PC-3 (cell line): ENCODE measurements around the gene RAD23B. TPM values are rescaled to one million over a fixed set of nuclear protein-coding genes. Genes with fewer than 3 reads are reported as not detected.
A peak's percentile ranks its signal among the peaks of the same experiment; 100 is the strongest.

Experiments
- ATAC-seq: fragments of 200-7000 bp; cut with Tn5 transposase; 2 replicates; pipeline ENCODE4 v1.9.1; 2020; ENCODE audit warnings: mild to moderate bottlenecking, moderate library complexity
- BruUV-seq: library from RNA; stranded (reverse); fragments of 400-500 nt; replicated peaks from 2 replicates; lab custom pipeline; 2021; lab: Mats Ljungman, UMichigan
- CTCF ChIA-PET: fragments of 300-600 bp; sonication (Branson Sonifier 250); formaldehyde crosslinking; loops from one replicate; lab custom pipeline; 2022; ENCODE audit warnings: antibody characterized with exemption; lab: Charles Lee
- POLR2A ChIA-PET: fragments of 300-600 bp; sonication (Branson Sonifier 250); formaldehyde crosslinking; loops from one replicate; lab custom pipeline; 2022; ENCODE audit warnings: antibody characterized with exemption; ENCODE audit not compliant: unreplicated experiment; lab: Charles Lee
- DNase-seq: peaks from one replicate; pipeline ENCODE4 v3.0.0-alpha.2; 2015
- H2AFZ ChIP-seq: fragments of 300-600 bp; sonication (generic); 2 replicates; pipeline ENCODE4 v1.6.0; 2016; ENCODE audit warnings: antibody characterized with exemption, low read length
- H3F3A ChIP-seq: fragments of 300-600 bp; sonication (generic); one replicate; pipeline ENCODE4 v1.6.0; 2017; ENCODE audit warnings: antibody characterized with exemption, low read length, control low read depth, mild to moderate bottlenecking; ENCODE audit not compliant: unreplicated experiment
- H3K27ac ChIP-seq: fragments of 300-600 bp; sonication (generic); 2 replicates; pipeline ENCODE4 v1.5.1; 2016; ENCODE audit warnings: mild to moderate bottlenecking, low read length
- H3K27me3 ChIP-seq: fragments of 300-600 bp; sonication (generic); 2 replicates; pipeline ENCODE4 v1.6.1; 2016; ENCODE audit warnings: low read length, mixed read lengths
- H3K36me3 ChIP-seq: fragments of 300-600 bp; sonication (generic); 2 replicates; pipeline ENCODE4 v1.6.1; 2016; ENCODE audit warnings: low read depth, mixed run types, low read length, mixed read lengths
- H3K4me1 ChIP-seq: fragments of 300-600 bp; sonication (generic); 2 replicates; pipeline ENCODE4 v1.5.1; 2016; ENCODE audit warnings: low read length; ENCODE audit not compliant: insufficient read depth
- H3K4me2 ChIP-seq: fragments of 300-600 bp; sonication (generic); 2 replicates; pipeline ENCODE4 v1.6.0; 2016; ENCODE audit warnings: low read length
- H3K4me3 ChIP-seq: fragments of 300-600 bp; sonication (generic); 2 replicates; pipeline ENCODE4 v1.5.1; 2016; ENCODE audit warnings: mild to moderate bottlenecking, low read length, mixed read lengths
- H3K79me2 ChIP-seq: fragments of 300-600 bp; sonication (generic); 2 replicates; pipeline ENCODE4 v1.6.1; 2017; ENCODE audit warnings: low read length, mixed read lengths
- H3K9ac ChIP-seq: fragments of 300-600 bp; sonication (generic); 2 replicates; pipeline ENCODE4 v1.6.0; 2016; ENCODE audit warnings: mild to moderate bottlenecking, low read length
- H3K9me2 ChIP-seq: fragments of 300-600 bp; sonication (generic); replicated peaks from 2 replicates; pipeline ENCODE4 v1.6.1; 2016; ENCODE audit warnings: mixed run types, low read length, mixed read lengths
- H3K9me3 ChIP-seq: fragments of 300-600 bp; sonication (generic); 2 replicates; pipeline ENCODE4 v1.6.1; 2016; ENCODE audit warnings: low read length, mixed read lengths
- H4K20me1 ChIP-seq: fragments of 300-600 bp; sonication (generic); 2 replicates; pipeline ENCODE4 v1.6.1; 2016; ENCODE audit warnings: low read length, mixed read lengths
- EZH2 ChIP-seq: fragments of 300-600 bp; sonication (generic); IDR thresholded peaks from one replicate; pipeline ENCODE4 v1.6.1; 2017; ENCODE audit warnings: antibody characterized with exemption, mild to moderate bottlenecking, low read length; ENCODE audit not compliant: unreplicated experiment
- EZH2phosphoT487 ChIP-seq: fragments of 300-600 bp; sonication (generic); IDR thresholded peaks from 2 replicates; pipeline ENCODE4 v1.6.1; 2018; ENCODE audit warnings: mild to moderate bottlenecking, antibody characterized with exemption, low read length, borderline replicate concordance
- intact Hi-C: fragments of 100-400 bp; cut with micrococcal nuclease; formaldehyde crosslinking; loops from 2 replicates; pipeline ENCODE4 v1.9.0; 2023
- total RNA-seq: library from RNA; depleted of rRNA; stranded (reverse); fragments of >200 nt; gene quantifications from 2 replicates; pipeline ENCODE4 v1.2.3, GENCODE V29; 2014
- TF ChIP-seq, protein P1 (sequence below): fragments of 300-600 bp; sonication (generic); conservative IDR thresholded peaks from 2 replicates; pipeline ENCODE4 v1.5.1; 2017; ENCODE audit warnings: antibody characterized with exemption, low read depth, mild to moderate bottlenecking, low read length

RAD23B gene
- total RNA-seq, 1 experiment from 2014 or later = 67.9 TPM

DNA sequence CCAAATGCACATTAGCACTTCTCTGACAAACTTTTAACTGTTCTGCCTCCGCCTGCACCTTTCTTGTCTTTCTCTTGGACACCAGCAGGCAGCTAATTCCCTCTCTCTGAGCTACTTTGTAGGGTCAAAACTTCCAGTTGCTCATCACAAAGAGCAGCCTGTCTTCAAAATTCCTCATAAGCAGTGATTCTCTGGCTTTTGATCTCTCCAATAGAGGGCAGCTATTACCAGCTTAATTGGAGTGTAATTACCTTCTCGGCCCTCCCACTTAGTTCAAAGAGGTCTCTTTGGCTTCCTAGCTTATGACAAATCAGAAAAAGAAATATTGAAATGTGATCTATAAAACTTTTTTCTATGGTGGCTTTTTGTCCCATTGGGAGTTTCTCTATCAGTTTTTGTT lies 43.6 kb upstream of the RAD23B start:
- CTCF ChIA-PET = interaction anchor here (0.5 to 1.2 kb wide), 3 partner anchors 48 to 1323 kb away, joined by 4 to 9 read pairs (median 5); no protein-coding TSS in a partner anchor
- intact Hi-C loops = no loop called here
- no peak overlapping the region for H2AFZ ChIP-seq
- no peaks in the 10 kb centered on the region for H3F3A ChIP-seq
- H3K9me3 ChIP-seq = no peaks in the 10 kb centered on the region
- no peaks in the 10 kb centered on the region for H3K79me2 ChIP-seq
- POLR2A ChIA-PET = no interaction called here
- no peak overlapping the region for H3K9ac ChIP-seq
- H3K27ac ChIP-seq = no peak overlapping the region
- H3K4me1 ChIP-seq = peaks cover 24% of the 10 kb centered on the region
- no peaks in the 10 kb centered on the region for H3K36me3 ChIP-seq
- H3K9me2 ChIP-seq = no peaks in the 10 kb centered on the region
- ATAC-seq (peak; percentile 20; the same call in 1 of the 2 replicates), DNase-seq (peak; percentile 47)
- H3K27me3 ChIP-seq = no peaks in the 10 kb centered on the region
- no peak overlapping the region for H3K4me2 ChIP-seq
- no peaks in the 10 kb centered on the region for H4K20me1 ChIP-seq
- no peak overlapping the region for H3K4me3 ChIP-seq
- no peak for TF ChIP-seq EZH2phosphoT487
- TF ChIP-seq, protein P1, sequence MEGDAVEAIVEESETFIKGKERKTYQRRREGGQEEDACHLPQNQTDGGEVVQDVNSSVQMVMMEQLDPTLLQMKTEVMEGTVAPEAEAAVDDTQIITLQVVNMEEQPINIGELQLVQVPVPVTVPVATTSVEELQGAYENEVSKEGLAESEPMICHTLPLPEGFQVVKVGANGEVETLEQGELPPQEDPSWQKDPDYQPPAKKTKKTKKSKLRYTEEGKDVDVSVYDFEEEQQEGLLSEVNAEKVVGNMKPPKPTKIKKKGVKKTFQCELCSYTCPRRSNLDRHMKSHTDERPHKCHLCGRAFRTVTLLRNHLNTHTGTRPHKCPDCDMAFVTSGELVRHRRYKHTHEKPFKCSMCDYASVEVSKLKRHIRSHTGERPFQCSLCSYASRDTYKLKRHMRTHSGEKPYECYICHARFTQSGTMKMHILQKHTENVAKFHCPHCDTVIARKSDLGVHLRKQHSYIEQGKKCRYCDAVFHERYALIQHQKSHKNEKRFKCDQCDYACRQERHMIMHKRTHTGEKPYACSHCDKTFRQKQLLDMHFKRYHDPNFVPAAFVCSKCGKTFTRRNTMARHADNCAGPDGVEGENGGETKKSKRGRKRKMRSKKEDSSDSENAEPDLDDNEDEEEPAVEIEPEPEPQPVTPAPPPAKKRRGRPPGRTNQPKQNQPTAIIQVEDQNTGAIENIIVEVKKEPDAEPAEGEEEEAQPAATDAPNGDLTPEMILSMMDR = peak; percentile 53
- no peak for TF ChIP-seq EZH2
- BruUV-seq = no TSS peak

DNA sequence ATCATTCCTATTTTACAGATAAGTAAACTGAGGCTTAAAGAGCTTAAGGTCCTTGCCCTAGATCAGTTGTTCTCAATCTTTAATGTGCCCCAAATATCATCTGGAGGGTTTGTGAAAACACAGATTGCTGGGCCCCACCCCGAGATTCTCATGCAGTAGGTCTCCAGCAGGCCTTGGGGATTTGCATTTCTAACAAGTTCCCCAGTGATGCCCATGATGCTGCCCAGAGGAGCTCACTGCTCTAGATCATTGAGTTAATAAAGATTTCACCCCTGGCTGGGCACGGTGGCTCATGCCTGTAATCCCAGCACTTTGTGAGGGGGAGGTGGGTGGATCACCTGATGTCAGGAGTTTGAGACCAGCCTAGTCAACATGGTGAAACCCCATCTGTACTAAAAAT lies 42.8 kb upstream of the RAD23B start:
- Histone ChIP-seq H3K9ac (no peak overlapping the region), H3K4me3 (no peak overlapping the region), H4K20me1 (no peaks in the 10 kb centered on the region), H3K79me2 (no peaks in the 10 kb centered on the region), H3K9me3 (no peaks in the 10 kb centered on the region), H3K9me2 (no peaks in the 10 kb centered on the region), H2AFZ (no peak overlapping the region), H3K36me3 (no peaks in the 10 kb centered on the region), H3K27ac (no peak overlapping the region), H3K4me1 (peaks cover 26% of the 10 kb centered on the region), H3K4me2 (no peak overlapping the region), H3K27me3 (no peaks in the 10 kb centered on the region), H3F3A (no peaks in the 10 kb centered on the region)
- no TSS peak for BruUV-seq
- ChIA-PET POLR2A (no interaction called here), CTCF (interaction anchor here (1.2 kb wide), 1 partner anchor 101 kb away, joined by 5 read pairs; no protein-coding TSS in a partner anchor)
- intact Hi-C loops = no loop called here
- TF ChIP-seq, protein P1 = no peak
- TF ChIP-seq EZH2 = no peak
- TF ChIP-seq EZH2phosphoT487 = no peak
- DNase-seq (no peak), ATAC-seq (no peak)
